Choroid plexus epithelial cell (primary cell): ENCODE results near the gene HHATL.
A peak's percentile ranks its signal among the peaks of the same experiment; 100 is the strongest.

Source experiments
- DNase-seq: peaks from one replicate; pipeline ENCODE4 v3.0.0-alpha.2; 2010; ENCODE audit warnings: low read depth
- H3K4me3 ChIP-seq: 2 replicates; pipeline ENCODE4 v1.5.1; 2011; ENCODE audit warnings: low read depth, mild to moderate bottlenecking, control low read depth, low read length, moderate library complexity
- TF ChIP-seq, protein P1 (sequence below): conservative IDR thresholded peaks from 2 replicates; pipeline ENCODE4 v1.5.1; 2011; ENCODE audit warnings: low read depth, mild to moderate bottlenecking, control low read depth, inconsistent platforms, low read length, moderate library complexity

HHATL gene

DNA sequence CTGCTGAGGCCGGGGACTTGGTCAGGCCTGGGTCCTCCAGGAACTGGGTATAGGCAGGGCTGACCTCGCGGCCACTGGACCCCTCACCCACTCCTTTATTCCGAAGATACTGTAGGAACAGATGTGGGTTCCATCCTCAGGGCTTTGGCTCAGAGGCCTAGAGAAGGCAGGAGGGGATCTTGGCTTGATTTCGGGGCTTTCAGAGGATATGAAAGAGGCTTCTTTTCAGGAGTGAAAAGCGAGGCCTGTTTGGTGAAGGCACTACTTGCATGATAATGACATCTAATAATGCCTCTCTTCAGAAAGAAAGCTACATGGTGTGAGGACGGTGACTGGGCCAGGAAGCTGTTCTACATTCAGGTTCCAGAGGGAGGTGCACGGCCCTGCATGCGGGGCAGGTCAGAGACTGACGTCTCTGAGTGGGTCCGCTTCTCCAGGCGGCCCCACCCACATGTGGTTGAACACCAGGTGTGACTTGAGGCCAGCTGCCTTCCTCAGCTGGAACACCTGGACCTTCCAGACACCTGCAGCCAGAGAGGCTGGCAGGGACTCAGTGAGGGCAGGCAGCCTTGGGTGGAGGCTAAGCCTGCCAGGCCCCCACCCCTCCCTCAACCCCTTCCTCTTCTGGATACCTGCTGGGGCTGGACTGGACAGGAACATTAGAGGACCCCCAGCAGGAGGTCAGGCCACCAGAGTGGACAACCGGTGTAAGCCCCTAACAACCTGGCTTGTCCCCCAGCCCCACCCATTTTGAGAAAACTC lies 31.1 kb upstream of the HHATL start:
- no peak for DNase-seq
- no peak overlapping the region for H3K4me3 ChIP-seq
- TF ChIP-seq, protein P1, sequence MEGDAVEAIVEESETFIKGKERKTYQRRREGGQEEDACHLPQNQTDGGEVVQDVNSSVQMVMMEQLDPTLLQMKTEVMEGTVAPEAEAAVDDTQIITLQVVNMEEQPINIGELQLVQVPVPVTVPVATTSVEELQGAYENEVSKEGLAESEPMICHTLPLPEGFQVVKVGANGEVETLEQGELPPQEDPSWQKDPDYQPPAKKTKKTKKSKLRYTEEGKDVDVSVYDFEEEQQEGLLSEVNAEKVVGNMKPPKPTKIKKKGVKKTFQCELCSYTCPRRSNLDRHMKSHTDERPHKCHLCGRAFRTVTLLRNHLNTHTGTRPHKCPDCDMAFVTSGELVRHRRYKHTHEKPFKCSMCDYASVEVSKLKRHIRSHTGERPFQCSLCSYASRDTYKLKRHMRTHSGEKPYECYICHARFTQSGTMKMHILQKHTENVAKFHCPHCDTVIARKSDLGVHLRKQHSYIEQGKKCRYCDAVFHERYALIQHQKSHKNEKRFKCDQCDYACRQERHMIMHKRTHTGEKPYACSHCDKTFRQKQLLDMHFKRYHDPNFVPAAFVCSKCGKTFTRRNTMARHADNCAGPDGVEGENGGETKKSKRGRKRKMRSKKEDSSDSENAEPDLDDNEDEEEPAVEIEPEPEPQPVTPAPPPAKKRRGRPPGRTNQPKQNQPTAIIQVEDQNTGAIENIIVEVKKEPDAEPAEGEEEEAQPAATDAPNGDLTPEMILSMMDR: no peak

DNA sequence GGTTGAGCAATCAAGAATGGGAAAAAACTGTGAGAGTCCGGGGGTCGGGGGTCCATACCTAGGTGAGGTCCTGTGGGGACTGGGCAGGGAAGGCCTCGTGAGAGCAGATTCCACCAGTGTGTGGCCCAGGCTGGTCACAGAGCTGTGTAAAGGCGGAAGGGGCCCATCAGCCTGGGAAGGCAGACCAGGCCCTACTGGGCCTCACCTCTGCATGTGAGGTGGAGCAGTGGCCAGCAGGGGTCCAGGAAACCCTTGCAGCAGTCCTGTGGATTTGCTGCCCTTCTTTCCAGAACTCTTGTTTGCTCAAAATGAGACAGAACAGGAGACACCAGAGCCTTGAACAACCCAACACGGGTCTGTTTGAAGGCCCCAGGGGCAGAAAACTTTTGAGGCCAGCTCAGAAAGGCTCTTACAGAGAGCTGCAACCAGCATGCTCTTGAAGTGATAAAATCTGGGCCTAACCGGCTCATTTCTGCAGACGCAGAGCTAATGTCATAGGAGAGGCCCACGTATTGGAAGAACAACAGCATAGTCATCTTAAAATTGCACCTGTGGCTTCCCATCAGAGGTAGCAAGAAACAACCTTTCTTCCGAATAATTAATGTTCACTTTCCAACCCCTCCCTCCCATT lies 30.3 kb upstream of the HHATL start:
- TF ChIP-seq, protein P1: peak; percentile 45
- H3K4me3 ChIP-seq: no peak overlapping the region
- peak; percentile 24 for DNase-seq

- no peak for DNase-seq
- H3K4me3 ChIP-seq: no peak overlapping the region
- TF ChIP-seq, protein P1: no peak
Observed at GRCh38 chr3:42732196-42732828, 29.7 kb upstream of the HHATL start.

DNA sequence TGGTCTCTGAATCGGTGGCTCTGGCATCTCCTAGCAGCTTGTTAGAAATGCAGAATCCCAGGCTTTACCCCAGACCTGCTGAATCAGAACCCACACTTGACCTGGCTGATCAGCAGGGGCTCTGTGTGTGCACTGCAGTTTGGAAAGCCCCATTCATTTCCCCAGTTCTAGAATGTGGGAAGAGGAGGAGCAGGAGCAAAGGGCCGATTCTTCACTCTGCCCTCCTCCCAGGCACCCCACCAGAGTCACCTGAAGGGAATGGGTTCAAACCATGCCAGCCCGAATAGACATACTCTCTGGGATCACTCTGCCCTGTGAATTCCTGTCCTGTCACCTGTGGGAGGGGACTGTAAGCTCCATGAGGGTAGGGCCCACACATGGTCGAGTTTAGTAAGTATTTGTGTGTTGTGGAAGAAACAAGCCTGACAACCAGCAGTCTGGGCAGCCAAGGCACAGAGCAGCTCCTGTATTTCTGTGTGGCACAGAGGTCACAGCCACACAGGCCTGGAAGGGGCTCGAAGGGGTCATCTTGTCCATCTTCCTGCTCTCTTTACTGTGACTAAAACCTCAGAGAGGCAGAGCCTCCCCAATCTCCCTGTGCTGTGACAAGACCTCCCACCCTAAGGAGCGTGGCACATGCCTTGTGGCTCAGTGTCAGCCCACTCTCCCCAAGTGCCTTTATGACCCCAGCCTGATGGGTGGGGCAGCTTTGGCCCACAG lies 29.0 kb upstream of the HHATL start:
- DNase-seq: no peak
- TF ChIP-seq, protein P1: no peak

GRCh38 chr3:42730706-42731420 lies 28.3 kb upstream of the HHATL start:
- no peak for DNase-seq
- TF ChIP-seq, protein P1: no peak
- no peak overlapping the region for H3K4me3 ChIP-seq

More for the DNA sequence above, 29.0 kb upstream of the HHATL start:
- no peak overlapping the region for H3K4me3 ChIP-seq

GRCh38 chr3:42730294-42730693 lies 27.7 kb upstream of the HHATL start:
- H3K4me3 ChIP-seq: no peak overlapping the region
- no peak for DNase-seq
- TF ChIP-seq, protein P1: no peak
